ENCODE results near the gene SEMA6C.
"Not testable (repeated sequence)": the region's sequence is repeated elsewhere in the genome, so short reads cannot be mapped to it uniquely, and the experiment has no call there.

The SEMA6C gene

GRCh38 chr1:151146412-151147131 is at the start of gene SEMA6C:
SEMA6C (minus strand) TSS chr1:151146631; CDS start chr1:151142621, 4,010 bp downstream.
- peak; percentile 91 for DNase-seq

GRCh38 chr1:151194894-151195594 is 48.6 kb upstream of the SEMA6C start:
- peak; percentile 2 for DNase-seq

- DNase-seq = no peak
Observed at GRCh38 chr1:151193856-151194255, 47.4 kb upstream of the SEMA6C start.

GRCh38 chr1:151193304-151193703 is 46.9 kb upstream of the SEMA6C start:
- DNase-seq = no peak

GRCh38 chr1:151192047-151192446 is 45.6 kb upstream of the SEMA6C start:
- no peak for DNase-seq

- DNase-seq = peak; percentile 92
Observed at GRCh38 chr1:151189637-151190445, 43.4 kb upstream of the SEMA6C start, which contains the start of gene VPS72. VPS72 (minus strand) TSS chr1:151190197; CDS start chr1:151190121, 76 bp downstream.

- not testable (repeated sequence) for DNase-seq
Observed at GRCh38 chr1:151188667-151189066, 42.2 kb upstream of the SEMA6C start.

GRCh38 chr1:151187205-151187604 is 40.8 kb upstream of the SEMA6C start:
- no peak for DNase-seq

GRCh38 chr1:151184211-151184610 is 37.8 kb upstream of the SEMA6C start:
- no peak for DNase-seq

- DNase-seq = no peak
Observed at GRCh38 chr1:151176514-151177045, 30.1 kb upstream of the SEMA6C start.

GRCh38 chr1:151175863-151176262 is 29.4 kb upstream of the SEMA6C start, which contains the start of gene TMOD4:
TMOD4 (minus strand) TSS chr1:151175981; CDS start chr1:151174875, 1,106 bp downstream.
- no peak for DNase-seq

GRCh38 chr1:151175041-151175741 is 28.8 kb upstream of the SEMA6C start:
- no peak for DNase-seq

- no peak for DNase-seq
Observed at GRCh38 chr1:151171190-151171589, 24.8 kb upstream of the SEMA6C start.

GRCh38 chr1:151167116-151167515 is 20.7 kb upstream of the SEMA6C start:
- DNase-seq = no peak

- DNase-seq = no peak
Observed at GRCh38 chr1:151166505-151166956, 20.1 kb upstream of the SEMA6C start.

GRCh38 chr1:151165738-151166504 is 19.5 kb upstream of the SEMA6C start, which contains the start of the genes LYSMD1 and SCNM1:
LYSMD1 (minus strand) TSS chr1:151165902; CDS start chr1:151165258, 644 bp downstream.
SCNM1 (plus strand) TSS chr1:151166144; CDS start chr1:151166153, 9 bp downstream.
- peak; percentile 99 for DNase-seq

- DNase-seq = peak; percentile 60
Observed at GRCh38 chr1:151165281-151165737, 18.9 kb upstream of the SEMA6C start.

GRCh38 chr1:151164732-151165280 is 18.4 kb upstream of the SEMA6C start:
- no peak for DNase-seq

GRCh38 chr1:151159373-151159772 is 12.9 kb upstream of the SEMA6C start:
- DNase-seq = no peak

GRCh38 chr1:151158751-151159251 is 12.4 kb upstream of the SEMA6C start:
- no peak for DNase-seq
